NCI-H2196 treated with DMSO at 0.1 percent for 48 hours (cell line): ENCODE measurements around the gene TBC1D1.

ENCODE experiments used
- DNase-seq: peaks from one replicate; lab custom pipeline; 2025; ENCODE audit not compliant: unreplicated experiment; lab: John Stamatoyannopoulos, UW

The TBC1D1 gene

DNA sequence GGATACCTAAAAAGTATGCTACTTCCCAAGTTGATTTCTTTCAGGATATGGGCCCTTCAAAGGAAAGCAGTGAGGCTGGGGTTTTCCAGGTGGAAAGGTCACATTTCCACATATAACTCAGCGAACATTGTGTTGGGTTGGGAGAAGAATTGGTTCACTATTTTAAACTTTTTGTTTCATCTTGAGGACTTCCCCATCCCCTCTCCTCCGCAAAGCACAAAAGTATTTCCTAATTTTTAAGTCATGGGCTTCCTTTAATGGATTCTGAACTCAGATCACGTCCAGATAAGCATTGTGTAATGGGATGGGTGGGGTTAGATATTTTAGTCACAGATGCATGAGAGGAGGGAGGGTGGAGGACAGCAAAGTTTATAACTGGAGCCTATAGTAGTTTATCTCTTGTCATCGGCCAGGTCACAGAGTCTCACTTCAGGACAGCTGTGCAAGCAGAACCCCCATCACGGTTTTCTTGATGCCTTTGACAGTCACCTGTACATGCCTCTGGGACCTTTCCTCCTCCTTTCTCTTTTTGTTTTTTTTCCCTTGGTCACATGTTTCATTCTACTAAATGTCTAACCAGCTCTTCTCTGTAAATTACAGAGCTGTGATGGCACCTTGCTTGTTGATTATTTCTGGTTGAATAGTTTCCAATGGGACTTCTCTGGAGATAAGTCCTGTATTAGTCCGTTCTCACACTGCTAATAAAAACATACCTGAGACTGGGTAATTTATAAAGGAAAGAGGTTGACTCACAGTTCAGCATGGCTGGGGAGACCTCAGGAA is 184.7 kb downstream of the TBC1D1 start:
- DNase-seq: no peak

DNA sequence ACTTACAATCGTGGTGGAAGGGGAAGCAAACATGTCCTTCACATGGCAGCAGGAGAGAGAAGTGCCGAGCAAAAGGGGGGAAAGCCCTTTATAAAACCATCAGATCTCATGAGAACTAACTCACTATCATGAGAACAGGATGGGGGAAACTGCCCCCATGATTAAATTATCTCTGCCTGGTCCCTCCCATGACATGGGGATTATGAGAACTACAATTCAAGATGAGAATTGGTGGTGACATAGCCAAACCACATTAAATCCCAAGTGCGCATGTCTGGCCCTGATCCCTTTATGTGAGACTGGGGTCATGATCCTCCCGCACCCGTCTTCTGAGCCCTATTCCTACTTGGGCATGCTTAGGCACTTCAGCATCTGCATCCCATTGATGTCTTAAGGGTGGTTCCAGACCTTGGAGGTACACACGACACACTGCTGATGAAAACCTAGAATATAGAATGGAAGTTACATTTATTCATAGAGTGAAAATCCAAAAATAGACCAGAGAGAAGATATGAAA is 185.3 kb downstream of the TBC1D1 start:
- no peak for DNase-seq

DNA sequence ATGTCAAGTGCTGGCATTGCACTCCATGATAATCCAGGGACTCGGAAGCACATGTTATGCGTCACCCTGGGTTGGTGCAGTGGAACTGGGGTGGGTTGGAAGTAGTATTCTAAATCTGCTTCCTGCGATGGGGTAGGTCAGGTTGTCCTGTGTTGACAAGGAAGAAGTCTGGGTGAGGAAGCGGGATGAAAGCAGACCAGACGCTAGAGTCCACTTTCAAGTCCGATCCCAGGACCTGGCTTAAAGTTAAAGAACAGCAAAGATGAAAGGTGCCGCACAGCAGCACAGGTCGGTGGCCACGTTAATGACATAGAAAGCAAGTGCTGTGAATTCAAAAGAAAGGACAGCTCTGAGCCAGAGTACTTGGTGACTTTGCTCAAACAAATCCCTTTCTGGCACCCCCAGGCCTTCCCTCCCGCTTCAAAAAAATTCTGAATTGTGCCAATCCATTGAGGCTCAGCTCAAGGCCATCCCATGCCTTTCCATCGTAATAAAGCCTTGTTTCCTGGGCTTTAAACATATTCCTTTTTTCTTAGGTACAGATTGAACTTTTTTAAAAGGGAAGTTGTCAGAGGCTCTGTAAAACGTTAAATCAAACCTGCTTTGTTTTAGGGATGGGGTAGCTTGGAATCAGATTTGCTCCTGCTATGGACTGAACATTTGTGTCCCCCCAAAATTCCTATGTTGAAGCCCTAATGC is 187.1 kb downstream of the TBC1D1 start:
- no peak for DNase-seq

DNA sequence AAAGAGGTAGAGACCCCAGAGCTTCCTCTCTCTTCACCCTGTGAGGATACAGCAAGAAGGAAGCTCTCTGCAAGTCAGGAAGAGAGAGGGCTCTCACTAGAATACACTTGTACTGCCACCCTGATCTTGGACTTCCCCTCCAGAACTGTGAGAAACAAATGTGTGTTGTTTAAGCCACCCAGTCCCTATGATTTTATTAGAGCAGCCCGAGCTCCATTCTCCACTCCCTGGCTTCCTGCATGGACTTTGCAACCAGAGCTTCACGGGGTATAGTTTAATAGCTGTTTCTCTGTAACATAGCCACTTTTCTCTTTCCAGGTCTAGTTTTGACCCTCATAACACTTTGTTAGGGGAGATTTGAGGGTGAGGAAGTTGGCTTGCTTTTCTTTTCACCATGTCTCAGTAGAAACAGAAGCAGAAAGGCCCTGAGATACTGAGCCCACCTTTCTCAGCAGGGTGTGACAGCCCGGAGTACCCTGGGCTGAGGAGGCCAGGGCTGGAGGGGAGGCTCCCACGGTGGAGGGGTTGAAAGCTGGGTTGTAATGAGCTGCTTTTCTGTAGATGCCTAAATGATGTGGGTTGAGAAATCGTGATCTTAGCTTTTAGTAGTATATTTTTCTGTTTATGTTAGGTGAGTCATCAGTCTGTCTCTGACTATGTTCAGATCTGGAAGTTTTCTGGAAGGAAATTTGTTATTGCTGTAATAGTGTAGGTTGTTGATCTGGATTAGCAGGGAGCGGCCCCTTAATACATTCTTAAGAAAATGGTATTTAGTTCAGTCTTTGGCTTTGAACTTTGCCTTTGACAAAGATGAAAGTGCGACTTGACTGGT is 187.9 kb downstream of the TBC1D1 start:
- DNase-seq: no peak

DNA sequence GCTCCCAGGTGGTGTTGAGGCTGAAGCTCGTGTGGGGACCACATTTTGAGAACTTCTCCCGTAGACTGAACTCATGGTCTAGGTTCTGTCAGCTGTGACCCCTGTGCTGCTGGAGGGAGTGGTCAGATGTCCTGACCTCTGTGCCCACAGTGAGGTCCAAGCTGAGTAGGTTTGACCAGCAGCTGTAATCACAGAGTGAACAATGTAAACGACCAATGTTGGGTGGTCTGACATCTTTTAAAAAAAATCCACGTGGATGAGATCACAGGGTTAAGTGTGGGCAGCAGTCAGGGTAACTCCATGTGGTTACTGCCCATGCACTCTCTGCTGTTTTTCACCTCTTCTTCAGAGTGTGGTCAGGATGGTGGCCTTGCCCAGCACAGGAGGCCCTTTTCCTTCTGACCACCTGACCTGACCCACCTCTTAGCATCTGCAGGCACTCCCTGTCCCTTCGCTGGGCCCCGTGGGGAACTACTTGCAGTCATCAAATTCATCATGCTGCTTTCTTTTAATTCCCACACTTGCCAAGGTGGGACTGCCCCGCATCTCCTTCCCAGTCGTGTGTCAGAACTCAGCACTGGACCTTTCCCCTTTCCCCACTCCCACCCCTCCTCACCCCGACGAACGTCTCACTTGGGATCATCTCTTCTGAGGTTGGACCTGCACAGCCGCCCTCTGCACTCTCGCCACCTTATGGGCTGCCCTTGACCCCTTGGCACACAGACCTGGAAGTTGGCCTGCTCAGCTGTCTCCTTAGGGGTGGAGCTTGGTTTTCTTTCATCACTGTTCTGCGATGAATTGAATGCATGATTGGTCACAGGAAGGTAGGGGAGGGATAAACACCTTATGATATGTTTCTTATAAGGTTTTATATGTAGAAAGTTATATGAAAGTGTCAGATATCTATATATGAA is 189.4 kb downstream of the TBC1D1 start:
- no peak for DNase-seq

DNA sequence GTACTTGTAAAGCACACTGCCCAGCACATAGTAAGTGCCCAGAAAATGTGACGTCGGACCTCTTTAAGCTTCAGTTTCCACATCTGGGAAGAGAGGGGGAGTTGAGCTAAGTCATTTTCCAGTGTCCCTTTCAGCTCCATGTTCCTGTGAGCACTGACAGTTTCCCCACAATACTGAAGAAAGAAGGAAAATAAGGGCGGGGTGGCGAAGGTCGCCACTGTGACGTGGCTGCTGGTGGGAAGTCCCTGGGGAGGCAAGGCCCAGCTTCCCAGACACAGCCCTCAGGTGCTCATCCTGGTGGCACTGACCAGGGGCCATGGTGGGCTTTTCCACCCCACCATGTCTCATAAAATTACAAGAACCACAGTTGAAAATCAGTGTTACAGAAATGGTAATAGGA is 191.1 kb downstream of the TBC1D1 start:
- DNase-seq: no peak

DNA sequence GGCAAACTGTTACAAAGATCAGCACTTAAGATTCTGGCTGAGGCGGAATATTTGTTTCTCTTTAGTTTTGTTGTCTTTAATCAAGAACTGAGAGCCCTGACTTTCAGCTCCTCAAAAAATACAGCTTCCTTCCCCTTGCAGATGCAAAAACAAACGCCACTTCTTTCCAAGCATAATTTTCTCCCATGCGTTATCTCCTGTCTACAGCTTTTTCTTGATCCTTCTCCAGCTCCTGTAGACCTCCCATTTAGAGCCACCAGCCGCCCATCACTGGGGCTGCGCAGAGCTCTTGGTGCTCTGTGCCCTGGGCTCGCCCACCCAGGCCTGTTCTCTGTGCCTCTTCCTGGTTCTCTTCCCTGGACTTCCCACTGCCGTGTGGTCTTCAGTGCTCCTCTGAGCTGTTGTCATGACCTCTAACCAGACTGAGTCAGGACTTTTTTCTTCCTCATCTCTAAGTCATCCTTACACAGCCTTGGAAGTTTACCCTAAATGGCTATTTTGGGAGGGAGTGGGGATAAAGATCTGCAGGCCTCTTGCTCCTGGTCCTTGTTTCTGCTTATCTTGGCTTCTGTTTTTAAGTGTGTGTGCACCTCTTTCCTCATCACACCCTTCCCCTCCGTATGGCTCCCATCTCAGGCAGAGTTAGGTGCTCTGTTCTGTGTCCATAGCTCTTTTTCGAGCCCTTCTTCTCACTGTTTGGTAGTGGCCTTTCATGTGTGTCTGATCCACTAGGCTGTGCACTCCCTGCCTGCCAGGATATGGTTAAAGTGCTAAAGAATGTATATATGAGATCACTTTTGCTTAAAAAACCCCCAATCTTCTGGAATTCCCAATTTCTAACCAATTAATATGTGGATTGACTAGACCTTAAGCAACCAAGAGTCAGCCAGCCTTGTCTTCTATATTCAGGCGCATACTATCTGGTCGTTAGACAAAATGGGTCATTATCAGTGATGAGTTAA is 191.8 kb downstream of the TBC1D1 start:
- DNase-seq: no peak

DNA sequence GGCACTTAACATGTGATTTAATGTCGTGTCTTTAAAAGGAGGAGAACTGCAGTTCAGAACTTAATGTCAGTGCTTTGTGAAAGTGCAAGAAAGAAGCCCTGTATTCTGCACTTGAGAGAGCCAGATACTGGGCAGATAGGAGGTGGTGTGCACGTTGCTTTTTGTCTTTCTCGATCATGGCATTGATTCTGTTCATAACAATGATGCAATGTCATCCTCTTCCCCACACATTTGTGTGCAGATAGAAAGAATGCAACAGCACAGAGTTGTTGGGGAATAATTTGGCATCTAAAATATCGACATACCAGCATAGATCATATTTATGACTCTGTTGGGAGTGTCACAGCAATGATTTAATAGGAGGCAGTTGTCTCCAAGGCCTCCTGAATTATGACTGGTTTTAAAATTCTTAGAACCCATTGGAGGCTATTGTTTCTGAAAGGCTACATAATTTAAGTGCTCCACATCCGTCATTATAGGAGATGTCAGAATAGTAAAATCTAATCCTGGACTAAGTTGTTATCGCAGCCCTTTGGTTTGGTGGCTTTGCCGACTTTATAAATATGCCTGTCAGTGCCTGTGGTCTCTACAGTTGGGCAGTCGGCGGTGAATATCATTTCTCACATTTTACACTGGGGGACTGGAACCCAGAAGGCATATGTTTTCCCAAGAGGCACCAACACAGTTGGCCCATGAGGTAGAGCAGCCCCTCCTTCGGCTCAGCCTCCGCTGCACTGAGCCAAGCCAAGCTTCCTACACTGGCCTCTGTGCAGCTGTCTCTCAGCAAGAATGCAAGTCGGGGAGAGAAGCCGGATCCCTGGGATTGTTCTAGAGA is 194.2 kb downstream of the TBC1D1 start:
- no peak for DNase-seq

DNA sequence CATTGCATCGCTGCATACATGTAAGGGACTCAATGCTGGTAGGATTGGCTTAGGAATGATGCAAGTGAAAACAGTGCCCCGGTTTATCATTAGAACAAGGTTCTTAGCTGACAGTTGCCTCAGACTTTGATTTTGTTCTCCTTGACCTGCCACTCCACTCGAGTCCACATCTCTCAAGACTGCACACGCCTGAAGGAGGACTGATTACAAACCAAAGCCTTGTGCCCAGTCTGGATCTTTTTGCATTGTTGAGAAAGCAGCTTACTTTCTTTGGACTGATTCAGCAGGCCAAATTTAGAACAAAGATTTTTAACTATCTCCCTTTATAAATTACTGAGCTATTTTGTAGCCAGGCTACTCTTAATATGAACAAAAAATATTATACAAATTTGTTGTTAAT is 194.9 kb downstream of the TBC1D1 start:
- no peak for DNase-seq

DNA sequence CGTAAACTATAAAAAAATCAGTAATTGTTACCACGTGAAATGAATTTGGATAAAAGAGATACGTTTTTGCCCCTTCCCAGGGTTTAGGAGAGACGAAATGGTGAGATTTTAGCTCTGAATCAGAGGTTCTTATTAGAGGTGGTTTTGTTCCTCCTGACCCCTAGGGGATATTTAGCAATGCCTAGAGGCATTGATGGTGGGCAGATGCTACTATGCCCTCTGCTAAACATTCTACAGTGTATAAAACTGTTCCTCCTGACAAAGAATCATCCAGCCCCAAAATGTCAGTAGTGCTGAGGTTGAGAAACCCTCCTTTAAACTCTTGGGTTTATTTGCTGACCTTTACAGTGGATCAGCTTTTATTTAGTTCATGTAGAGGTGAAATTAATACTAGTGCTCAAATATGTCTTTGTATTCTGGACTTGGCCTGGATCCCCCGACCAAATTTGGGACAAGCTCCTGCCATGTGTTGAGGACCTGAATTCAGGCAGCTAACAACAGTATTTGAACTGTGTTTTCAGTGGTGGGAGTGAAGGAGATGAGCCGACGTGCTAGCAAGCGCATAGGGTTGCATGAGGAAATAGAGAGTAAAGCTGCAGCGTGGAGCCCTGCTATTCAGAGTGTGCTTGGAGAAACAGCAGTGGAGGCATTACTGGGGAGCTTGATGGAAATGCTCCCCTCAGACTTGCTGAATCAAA is 195.4 kb downstream of the TBC1D1 start:
- no peak for DNase-seq

DNA sequence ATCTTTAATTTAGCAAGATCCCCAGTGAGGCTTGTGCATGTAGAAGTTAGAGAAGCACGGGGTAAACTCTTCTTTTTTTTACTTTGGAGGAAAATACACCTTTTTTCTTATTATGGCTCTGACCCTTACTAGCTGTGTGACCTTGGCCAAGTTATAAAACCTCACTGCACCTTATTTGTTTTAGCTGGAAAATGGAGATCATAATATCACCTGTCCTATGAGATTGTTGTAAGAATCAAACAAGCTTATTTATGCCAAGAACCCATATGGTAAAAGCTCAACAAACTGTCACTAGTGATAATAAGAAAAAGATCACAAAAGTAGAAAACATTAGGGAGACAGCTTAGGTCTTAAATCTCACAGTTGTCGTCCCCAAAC is 196.0 kb downstream of the TBC1D1 start:
- DNase-seq: no peak

DNA sequence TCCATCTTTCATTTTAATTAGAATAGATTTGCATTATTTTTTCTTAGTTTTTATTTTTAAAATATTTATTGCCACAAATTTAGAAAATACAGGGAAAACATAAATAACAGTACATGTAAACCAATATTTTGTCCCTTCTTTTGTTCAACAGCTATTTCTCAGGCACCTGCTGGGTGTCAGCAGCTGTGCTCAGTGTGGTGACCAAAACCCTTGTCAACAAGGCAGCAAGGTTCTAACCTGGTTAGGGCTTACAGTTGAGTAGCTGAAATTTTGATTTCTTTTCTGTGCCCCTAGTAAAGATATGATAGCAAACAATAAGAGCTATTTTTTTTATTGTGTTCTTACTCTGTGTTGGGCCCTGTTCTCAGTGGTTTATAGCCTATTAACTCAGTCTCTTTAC is 197.4 kb downstream of the TBC1D1 start:
- DNase-seq: no peak

DNA sequence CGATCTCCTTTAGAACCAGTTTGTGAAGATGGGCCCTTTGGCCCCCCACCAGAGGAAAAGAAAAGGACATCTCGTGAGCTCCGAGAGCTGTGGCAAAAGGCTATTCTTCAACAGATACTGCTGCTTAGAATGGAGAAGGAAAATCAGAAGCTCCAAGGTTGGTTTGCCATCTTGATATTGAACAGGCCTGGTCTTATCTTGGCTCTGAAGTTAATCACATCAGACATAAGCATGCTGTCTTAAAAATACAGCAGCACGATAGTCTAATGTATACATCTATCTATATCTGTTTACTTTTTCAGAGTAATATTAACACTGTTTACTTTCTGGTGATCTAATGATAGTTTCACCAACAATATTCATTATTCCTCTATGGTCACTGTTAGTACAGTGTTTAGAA is 199.1 kb downstream of the TBC1D1 start:
- DNase-seq: no peak

DNA sequence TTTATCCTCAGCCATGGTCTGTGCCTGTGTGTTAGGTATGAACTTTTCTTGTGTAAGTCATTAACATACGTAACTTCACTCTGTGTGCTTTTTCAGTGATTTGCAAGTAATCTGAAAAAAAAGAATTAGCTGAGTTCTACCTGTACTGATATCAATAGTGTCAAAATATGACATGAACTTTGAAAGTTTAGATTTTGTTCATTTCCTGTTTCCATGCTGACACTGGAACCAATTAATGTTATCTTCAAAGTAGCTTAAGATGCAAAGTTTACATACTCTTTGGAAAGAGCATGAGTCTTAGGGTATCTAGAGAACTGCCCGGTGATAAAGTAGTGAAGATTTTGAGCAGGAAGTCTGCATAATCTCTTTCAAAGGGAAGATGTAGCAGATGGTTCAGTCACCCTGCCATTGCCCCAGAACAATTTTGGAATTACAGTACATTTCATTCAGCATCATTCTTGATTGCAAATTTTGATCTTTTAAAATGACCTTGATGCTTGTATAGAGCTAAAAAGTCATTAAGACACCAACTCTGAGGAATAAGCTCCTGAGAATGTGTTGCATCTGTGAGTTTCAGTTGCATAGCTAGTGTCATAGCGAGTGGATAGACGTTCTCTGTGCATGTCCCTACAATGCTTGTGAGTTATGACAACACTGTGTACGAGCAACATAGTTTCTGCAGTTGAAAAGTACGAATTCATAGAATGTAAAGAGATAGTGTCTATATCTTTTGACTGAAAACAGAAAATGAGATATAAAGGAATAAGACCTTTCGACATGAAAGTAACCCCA is 199.8 kb downstream of the TBC1D1 start:
- DNase-seq: no peak

DNA sequence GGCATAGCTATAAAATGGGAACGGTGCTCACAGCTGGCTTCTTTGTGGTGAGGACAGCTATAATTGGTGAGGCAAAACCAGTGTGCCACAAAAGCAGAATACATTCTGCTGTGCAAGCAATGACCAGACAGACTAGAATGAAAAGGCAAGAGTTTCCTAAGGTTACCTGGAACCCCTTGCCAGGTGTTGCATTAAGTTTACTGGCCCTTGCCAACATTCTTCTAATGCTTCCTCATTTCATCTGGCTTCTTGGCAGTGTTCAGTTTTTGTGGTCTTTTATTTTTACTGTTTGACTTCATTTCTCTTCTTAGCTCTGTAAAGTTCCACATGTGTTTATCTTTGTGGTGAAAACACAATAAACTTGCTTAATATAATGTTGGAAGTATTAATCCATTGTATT is 200.8 kb downstream of the TBC1D1 start:
- no peak for DNase-seq

DNA sequence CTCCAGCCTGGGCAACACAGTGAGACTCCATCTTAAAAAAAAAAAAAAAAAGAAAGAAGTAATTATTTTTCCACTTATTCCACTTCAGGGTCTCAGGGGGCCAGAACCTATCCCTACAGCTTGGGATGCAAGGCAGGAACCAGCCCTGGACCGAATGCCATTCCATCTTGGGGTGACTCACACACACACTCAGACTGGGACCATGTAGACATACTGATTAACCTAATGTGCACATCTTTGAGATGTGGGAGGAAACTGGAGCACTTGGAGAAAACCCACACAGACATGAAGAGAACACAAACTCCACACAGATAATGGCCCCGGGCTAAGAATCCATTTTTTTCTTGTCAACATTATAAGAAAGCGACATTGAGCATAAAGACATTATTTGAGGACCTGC is 201.8 kb downstream of the TBC1D1 start:
- DNase-seq: no peak

DNA sequence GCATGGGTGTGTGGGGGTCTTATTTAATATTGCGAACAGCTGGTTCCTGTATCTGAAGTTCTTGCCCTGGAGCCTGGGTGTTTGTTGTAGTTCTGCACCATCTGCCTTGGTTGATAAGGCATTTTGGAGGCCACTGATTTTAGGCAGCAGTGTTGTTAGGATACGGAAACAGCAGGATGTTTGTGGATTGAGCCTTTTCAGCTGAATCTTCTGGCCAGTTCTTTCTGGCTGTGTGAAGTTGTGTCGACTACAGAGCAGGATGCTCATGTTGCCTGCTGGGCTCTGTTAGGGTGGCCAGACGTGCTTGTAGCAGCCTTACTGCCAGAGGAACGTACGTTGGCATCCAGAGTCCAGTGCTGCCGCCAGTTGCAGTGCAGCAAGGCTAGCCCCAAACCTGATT is 203.5 kb downstream of the TBC1D1 start:
- no peak for DNase-seq
